HG02840 (cell line): ENCODE measurements around the gene AARS2.
A peak's percentile ranks its signal among the peaks of the same experiment; 100 is the strongest.

Source experiments
- ATAC-seq: cut with Tn5 transposase; IDR thresholded peaks from one replicate; pipeline ENCODE4 v1.9.1; 2021; ENCODE audit warnings: mild to moderate bottlenecking, moderate library complexity, moderate number of reproducible peaks; ENCODE audit not compliant: unreplicated experiment, low FRiP score

Gene AARS2

DNA sequence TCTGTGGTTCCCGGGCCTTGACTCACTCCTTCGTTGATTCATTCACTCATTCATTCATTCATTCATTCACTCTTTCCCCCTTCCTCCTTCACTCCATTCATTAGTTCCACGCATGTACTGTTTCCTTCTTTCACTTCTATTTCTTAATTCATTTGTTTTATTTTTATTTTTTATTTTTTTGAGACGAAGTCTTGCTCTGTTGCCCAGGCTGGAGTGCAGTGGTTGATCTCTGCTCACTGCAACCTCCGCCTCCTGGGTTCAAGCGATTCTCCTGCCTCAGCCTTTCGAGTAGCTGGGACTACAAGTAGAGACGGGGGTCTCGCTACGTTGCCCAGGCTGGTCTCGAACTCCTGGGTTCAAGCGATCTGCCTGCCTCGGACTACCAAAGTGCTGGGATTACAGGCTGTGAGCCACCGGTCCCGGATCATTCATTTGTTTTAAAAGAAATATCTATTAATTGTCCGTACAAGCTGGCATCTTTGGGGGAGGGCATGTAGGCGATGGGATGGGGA lies 47.4 kb downstream of the AARS2 start:
- ATAC-seq = no peak

DNA sequence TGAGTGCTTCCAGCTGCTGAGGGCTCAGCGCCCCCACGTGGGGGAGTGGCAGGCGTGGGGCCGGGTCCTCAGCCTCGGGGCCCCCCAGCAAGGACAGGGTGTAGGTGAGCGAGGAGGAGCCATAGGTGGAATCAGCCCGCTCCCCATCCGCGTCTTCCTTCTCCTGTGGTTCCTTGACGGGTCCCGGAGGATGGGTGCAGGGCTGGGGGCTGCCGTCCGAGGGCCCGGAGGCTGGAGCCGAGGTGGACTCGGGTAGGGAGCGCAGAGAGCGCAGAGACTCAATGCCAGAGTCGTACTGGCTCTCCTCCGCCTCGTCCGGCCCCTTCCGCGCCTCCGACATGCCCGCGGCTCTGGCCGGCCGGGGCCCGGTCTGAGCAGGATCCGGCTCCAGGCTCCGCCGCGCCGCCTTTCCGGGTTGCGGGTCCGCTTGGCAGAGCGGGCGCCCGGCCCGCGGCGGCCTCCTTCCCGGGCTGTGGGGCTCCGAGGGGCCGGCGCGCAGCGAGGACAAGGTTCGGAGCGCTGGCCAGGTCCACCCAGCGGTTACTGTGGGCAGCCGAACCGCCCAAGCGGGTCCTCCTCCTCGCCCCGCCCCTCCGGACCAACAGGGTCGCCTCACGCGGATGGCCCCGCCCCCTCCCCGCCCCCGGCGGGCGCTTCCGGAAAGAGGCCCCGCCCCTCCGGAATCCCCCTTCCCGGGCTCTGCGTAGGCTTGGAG lies 48.0 kb downstream of the AARS2 start, which contains the start of gene NFKBIE:
Gene NFKBIE, minus strand, starts transcription at position 545 of the 715 bp plus-strand sequence. Its CDS starts 205 bp downstream, at position 340.
- peak; percentile 45 for ATAC-seq

DNA sequence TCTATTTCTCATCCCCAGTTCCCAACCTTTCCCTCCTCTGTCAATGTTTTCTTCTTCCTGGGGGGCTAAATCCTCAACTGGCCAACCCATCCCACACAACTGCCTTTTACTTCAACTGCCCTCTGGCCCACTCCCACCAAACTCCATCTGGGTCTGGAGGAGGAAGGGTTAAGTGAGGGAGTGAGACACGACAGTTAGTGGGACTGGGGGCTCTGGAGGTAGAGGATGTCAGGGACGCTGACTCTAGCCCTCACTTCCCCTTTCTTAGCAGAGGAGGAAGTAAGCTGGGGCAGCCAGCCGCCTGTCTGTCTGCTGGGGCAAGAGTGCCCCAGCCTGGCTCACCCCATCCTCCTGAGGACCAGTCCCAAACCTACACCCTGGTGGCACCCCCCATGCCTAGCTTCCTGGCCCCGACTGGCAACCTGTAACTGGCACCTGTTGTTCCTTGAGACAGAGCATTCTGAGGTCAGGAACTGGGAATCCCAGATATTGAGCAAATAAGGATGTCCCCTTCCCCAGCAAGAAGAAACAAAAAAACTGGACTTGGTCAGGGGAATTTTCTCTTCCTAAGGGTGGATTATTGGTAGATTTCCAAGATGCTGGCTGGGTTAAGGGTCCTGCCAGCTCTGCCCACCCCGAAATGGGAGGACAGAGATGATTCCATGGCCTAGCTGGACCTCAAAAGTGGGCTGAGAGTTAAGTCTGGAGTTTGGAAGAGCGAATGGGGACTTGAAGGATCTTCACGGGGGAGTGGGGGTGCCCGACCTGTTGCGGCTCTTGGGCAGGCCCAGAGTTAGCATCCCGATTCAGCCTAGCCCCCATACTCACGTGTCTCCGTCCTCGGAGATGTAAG lies 48.8 kb downstream of the AARS2 start:
- no peak for ATAC-seq

- ATAC-seq = no peak
Measured at GRCh38 chr6:44263354-44264100, 49.6 kb downstream of the AARS2 start.

DNA sequence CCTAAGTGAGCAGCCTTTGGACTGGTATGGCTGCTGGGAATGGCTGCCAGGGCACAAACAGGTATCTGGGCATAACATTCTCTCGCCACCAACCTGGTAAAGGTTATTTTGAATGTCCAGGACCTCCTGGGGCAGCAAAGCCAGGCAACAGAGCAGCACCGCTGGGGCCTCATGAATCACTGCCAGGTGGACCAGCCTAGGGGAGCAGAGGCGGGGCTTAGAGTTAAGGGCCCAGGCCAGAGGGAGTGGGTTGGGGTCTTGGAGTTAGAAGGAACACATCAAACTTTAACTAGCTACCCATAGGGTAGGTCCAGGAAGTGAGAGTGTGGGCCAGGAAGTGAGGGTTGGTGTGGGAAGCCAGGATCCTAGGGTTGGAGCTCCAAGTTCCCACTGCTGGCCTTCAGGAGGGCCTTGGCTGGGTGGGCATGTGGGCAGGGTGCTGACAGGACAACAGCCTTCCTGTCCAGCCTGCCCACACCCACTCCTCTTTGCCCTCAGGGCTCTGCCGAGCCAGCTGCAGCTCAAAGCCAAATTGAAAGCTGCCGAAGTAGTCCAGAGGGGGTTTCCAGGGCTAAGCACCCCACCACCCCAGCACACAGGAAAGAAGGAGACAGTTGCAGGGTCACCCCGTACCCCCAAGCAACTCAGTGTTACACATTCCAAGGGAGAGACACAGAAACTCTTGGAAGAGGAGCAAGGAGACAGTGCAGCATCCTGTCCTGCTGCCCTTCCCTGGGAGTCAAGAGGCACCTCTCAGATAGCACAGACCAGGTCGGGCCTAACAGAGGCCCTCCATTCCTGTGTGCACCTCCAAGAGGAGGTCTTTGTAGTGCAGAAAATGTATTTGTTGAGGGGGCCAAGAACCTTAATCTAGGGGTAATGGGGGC lies 50.4 kb downstream of the AARS2 start:
- ATAC-seq = no peak

GRCh38 chr6:44261581-44261980 lies 51.6 kb downstream of the AARS2 start:
- no peak for ATAC-seq

- no peak for ATAC-seq
Measured at GRCh38 chr6:44260451-44261297, 52.5 kb downstream of the AARS2 start.

GRCh38 chr6:44260011-44260410 lies 53.1 kb downstream of the AARS2 start:
- ATAC-seq = no peak

DNA sequence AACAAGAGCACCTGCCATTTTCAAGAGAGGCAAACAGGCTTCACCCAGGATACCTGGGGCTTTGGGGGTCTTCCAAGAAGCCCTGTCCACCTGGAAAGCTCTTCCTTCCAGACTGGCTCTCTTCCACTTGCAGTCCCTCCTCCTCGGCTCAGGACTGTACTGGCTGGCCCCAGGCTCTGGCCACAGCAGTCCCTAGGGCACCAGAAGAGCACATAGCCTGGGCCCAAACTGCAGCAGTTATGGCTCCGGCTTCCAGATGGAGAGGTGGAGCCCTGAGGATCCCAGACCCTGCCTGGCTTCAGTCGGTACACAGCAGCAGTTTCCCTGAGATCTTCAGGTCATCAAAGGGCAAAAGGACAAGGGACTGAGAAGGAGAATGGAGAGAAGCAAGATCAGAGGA lies 54.2 kb downstream of the AARS2 start:
- no peak for ATAC-seq

DNA sequence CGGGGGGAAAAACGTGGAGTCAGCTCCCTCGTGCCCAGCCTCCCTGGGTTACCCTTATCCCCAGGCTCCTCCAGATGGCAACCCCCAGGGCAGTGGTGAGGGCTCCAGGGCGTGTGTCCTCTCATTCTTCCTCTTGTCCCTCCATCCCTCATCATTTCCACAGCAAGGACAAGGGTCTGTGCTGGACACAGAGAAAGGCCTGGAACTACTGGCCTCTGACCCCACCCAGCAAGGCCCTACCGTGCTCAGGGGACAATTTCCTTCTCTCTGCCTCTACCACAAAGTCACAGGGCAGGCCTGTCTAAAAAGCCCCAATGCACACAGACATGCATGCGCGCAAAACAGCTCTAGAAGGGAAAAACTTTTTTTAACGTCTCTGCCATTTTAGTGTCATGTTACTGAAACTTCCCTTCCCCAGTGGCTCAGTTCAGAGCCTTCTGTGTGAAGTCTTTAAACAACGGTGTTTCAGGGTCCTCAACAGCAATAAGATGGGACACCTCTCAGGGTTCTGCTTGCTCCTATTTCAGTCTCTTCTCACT lies 54.8 kb downstream of the AARS2 start:
- no peak for ATAC-seq

- ATAC-seq = peak; percentile 16
Measured at GRCh38 chr6:44257753-44258324, 55.3 kb downstream of the AARS2 start.

DNA sequence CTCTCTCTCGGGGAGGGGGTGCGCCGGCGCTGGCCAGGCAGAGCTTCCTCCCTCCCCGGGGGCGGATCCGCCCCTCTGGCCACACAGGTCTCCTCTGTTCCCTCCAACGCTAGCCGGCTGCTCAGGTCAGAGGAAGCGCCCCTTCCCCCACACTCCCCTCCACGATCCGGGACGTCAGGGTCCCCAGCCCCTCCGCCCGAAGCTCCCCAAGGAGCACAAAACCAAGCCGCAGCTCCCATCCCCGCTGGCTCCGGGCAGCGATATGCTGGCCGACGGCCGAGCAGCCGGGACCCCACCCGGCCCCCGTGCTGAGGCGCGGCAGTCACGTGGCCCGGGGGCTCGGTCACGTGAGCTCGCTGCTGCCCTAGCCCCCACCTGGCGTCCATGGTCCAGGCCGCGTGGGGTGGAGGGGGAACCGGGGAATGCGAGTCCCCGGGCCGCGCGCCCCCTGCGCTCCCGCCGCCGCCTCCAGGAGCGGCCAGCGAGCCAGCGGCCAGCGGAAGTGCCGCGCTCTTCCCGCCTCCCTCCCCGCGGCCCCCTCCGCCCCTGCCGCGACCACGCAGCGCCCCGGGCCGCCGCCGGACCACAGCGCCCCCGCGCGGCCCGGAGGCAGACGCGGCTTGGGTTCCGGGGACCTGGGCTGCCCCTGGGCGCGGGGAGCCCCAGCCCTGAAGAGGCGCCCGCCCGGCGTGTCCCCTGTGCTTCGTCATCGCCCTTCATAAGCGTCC lies 56.0 kb downstream of the AARS2 start, which contains the start of gene SLC35B2:
Gene SLC35B2, minus strand, starts transcription at position 504 of the 728 bp plus-strand sequence. Its CDS starts 118 bp downstream, at position 386.
- peak; percentile 43 for ATAC-seq

DNA sequence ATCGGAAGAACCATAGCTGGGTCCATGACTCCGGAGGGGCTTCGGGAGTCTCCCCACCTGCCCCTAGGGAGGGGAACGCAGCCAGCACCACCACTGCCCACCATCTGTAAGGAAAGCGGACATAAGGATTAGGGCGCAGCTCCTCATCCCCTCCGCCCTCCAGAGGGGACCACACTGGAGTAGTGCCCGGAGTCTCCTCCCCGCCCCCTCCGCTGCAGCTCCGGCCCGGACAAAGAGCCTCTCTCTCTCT lies 56.4 kb downstream of the AARS2 start:
- no peak for ATAC-seq

DNA sequence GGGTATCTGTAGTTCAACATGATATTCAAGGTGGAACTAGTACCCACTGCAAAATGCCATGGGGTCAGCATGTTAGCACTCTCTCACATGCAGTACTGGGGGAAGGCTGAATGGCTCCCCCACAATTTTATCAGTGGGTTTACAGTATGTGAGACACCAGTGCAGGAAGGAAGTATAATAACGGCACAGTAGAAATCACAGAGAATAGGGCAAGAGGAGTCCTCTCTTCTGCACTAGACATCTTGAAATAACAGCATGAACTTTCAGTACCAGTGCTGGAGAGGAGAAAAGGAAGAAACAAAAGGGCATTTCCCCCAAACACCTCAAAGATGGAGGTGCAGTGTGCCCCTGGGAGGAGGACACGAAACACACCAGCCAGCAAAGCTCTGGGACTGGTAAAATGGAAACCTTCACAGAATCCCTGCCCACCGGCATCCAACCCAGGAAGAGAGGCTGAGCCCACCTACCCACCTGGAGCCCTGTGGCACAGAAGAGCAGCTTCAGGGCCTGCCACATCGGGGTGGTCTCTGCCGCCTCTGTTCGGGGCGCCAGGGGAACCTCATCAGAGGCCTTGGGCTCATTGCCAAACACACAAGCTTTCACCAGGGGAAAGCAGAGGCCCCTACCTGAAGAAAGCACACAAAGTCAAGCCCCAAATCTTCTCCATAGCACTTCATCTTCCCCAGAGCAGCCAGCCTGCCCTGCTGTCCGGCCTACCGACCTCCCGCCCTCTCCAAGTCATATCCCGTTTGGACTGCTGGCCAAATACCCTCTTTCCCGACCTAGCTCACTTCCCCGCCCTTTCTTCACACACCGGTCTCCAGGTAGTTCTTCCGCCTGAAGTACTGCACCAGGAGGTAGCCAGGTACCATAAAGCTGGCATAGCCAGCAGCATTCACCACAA lies 57.0 kb downstream of the AARS2 start:
- ATAC-seq = no peak

DNA sequence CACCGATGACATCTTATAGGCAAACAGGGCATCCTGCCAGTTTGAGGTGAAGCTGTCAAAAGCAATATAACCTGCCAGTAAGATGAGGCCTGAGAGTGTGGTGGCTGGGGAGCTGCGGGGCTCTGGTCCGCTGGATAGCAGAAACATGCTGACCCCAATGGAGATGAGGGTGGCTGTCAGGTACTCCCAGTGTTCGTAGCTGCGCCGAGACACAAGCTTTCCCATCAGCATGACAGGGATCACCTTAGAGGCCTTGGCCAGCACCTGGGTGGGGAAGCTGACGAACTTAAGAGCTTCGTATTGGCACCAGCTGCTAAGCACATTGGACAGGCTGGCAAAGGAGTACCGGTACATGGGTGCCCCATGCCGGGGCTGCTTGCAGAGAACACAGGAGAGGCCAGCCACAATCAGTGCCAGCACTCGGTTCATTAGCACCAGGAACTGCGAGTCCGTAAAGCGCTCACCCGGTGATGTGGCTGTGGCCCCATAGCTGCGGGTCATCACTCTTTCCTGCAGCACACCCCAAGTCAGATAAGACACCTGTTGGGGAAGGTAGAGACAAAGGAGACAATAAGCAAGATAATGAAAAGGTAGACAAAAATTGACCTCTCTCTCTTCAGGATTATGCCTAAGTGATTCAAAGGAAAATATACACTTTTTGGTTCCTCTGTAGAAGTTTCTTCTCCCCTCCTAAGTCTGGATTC lies 57.9 kb downstream of the AARS2 start:
- no peak for ATAC-seq
